Tibial artery (tissue), 4 donors: ENCODE measurements around the gene MTCH1.

ENCODE experiments used
- DNase-seq, 2 donors: peaks; one replicate each; pipeline ENCODE4 v3.0.0-alpha.2; 2019
- H3K27ac ChIP-seq, 2 donors: fragments of 200-600 bp; sonication (generic) in 1 of 2; 1 replicate in 1 of 2; 2 replicates in 1 of 2; pipeline ENCODE4 v1.5.1; 2018 to 2019; ENCODE audit warnings: mild to moderate bottlenecking in 1 of 2
- H3K27me3 ChIP-seq, 2 donors: fragments of 200-600 bp; sonication (generic) in 1 of 2; one replicate each; pipeline versions ENCODE4 v1.5.1 to v1.6.0; 2016 to 2019
- H3K36me3 ChIP-seq, 3 donors: fragments of 200-600 bp; sonication (generic) in 2 of 3; one replicate each; pipeline ENCODE4 v1.5.1; 2016 to 2019; ENCODE audit warnings: mild to moderate bottlenecking in 2 of 3
- H3K4me1 ChIP-seq, 4 donors: fragments of 200-600 bp; sonication (generic) in 2 of 4; 1 replicate in 3 of 4; 2 replicates in 1 of 4; pipeline ENCODE4 v1.5.1; 2016 to 2019
- H3K4me3 ChIP-seq, 2 donors: fragments of 200-600 bp; sonication (generic) in 1 of 2; 1 replicate in 1 of 2; 2 replicates in 1 of 2; pipeline ENCODE4 v1.5.1; 2018 to 2019; ENCODE audit warnings: mild to moderate bottlenecking in 2 of 2
- H3K9me3 ChIP-seq, 3 donors: fragments of 200-600 bp; sonication (generic) in 1 of 3; one replicate each; pipeline ENCODE4 v1.5.1; 2016 to 2019
- CTCF ChIP-seq, 2 experiments: fragments of 200-600 bp in 1 of 2; fragments of 450-650 bp in 1 of 2; IDR thresholded peaks; one replicate each; pipeline ENCODE4 v1.5.1; 2017 to 2019; ENCODE audit warnings: antibody characterized with exemption in 2 of 2, mild to moderate bottlenecking in 1 of 2, moderate library complexity in 1 of 2
- intact Hi-C: fragments of 100-400 bp; cut with DNase I; formaldehyde crosslinking; loops from one replicate; pipeline ENCODE4 v1.15.0; 2023; ENCODE audit warnings: low total_unique reads

The MTCH1 gene

GRCh38 chr6:36937896-36938295 lies 48.1 kb downstream of the MTCH1 start:
- intact Hi-C loops, result no loop called here
- no peak overlapping the region for H3K4me3 ChIP-seq
- no peaks in the 10 kb centered on the region for H3K36me3 ChIP-seq
- H3K9me3 ChIP-seq, result no peaks in the 10 kb centered on the region
- peaks cover 0 to 12% of the 10 kb centered on the region in 2 donors for H3K27me3 ChIP-seq
- peaks cover 0 to 9% (median 0%) of the 10 kb centered on the region in 4 donors for H3K4me1 ChIP-seq
- H3K27ac ChIP-seq, result no peak overlapping the region
- TF ChIP-seq CTCF (IDR thresholded peaks at IDR 0.05), result no peak
- DNase-seq, result no peak

- no peak for DNase-seq
- H3K27ac ChIP-seq, result no peak overlapping the region
- H3K27me3 ChIP-seq, result peaks cover 0 to 12% of the 10 kb centered on the region in 2 donors
Measured at GRCh38 chr6:36936824-36937223, 49.2 kb downstream of the MTCH1 start.

DNA sequence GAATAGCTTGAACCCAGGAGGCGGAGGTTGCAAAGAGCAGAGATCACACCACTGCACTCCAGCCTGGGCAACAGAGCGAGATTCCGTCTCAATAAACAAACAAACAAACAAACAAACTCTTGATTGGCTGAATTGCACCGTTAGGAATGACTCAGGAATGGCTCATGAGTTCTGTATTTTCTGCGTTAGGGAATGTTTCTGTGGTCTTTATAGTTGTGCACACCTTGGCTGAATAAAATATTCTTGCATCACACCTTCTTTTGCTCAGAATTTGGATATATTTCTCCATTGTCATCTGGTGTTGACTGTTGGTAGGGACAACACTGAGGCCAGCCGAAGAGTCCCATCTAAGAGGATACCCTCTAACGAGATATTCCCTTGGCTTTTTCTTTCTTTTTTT lies 51.1 kb downstream of the MTCH1 start:
- no peaks in the 10 kb centered on the region for H3K9me3 ChIP-seq
- TF ChIP-seq CTCF (IDR thresholded peaks at IDR 0.05), result no peak
- intact Hi-C loops, result loop anchor here (5.0 kb wide), 1 partner anchor 457 kb away; no protein-coding TSS in a partner anchor
- H3K4me3 ChIP-seq, result no peak overlapping the region
- peaks cover 0 to 5% of the 10 kb centered on the region in 2 donors for H3K27me3 ChIP-seq
- no peak overlapping the region for H3K27ac ChIP-seq
- no peak for DNase-seq
- no peaks in the 10 kb centered on the region for H3K36me3 ChIP-seq
- H3K4me1 ChIP-seq, result peaks cover 0 to 10% (median 0%) of the 10 kb centered on the region in 4 donors

More at GRCh38 chr6:36936824-36937223, 49.2 kb downstream of the MTCH1 start:
- Histone ChIP-seq H3K4me3 (no peak overlapping the region), H3K4me1 (peaks cover 0 to 10% (median 0%) of the 10 kb centered on the region in 4 donors), H3K9me3 (no peaks in the 10 kb centered on the region), H3K36me3 (no peaks in the 10 kb centered on the region)
- intact Hi-C loops, result no loop called here
- no peak for TF ChIP-seq CTCF (IDR thresholded peaks at IDR 0.05)

- no peaks in the 10 kb centered on the region for H3K27me3 ChIP-seq
- no peak overlapping the region for H3K27ac ChIP-seq
- TF ChIP-seq CTCF (IDR thresholded peaks at IDR 0.05), result no peak
- no peak overlapping the region for H3K4me3 ChIP-seq
- no peaks in the 10 kb centered on the region for H3K9me3 ChIP-seq
- peaks cover 0 to 11% (median under 1%) of the 10 kb centered on the region in 4 donors for H3K4me1 ChIP-seq
- intact Hi-C loops, result loop anchor here (5.0 kb wide), 1 partner anchor 459 kb away; no protein-coding TSS in a partner anchor
- no peaks in the 10 kb centered on the region for H3K36me3 ChIP-seq
- no peak for DNase-seq
Measured at GRCh38 chr6:36933519-36933918, 52.5 kb downstream of the MTCH1 start.

GRCh38 chr6:36933102-36933501 lies 52.9 kb downstream of the MTCH1 start:
- H3K27ac ChIP-seq, result no peak overlapping the region
- intact Hi-C loops, result loop anchor here (5.0 kb wide), 1 partner anchor 459 kb away; no protein-coding TSS in a partner anchor
- DNase-seq, result no peak
- TF ChIP-seq CTCF (IDR thresholded peaks at IDR 0.05), result no peak
- no peaks in the 10 kb centered on the region for H3K27me3 ChIP-seq
- H3K4me3 ChIP-seq, result no peak overlapping the region
- H3K36me3 ChIP-seq, result no peaks in the 10 kb centered on the region
- H3K4me1 ChIP-seq, result peaks cover 0 to 15% (median 4%) of the 10 kb centered on the region in 4 donors
- no peaks in the 10 kb centered on the region for H3K9me3 ChIP-seq
